ENCODE results near the gene TSPAN5.
A peak's percentile ranks its signal among the peaks of the same experiment; 100 is the strongest.

TSPAN5 gene

GRCh38 chr4:98643755-98644154 is 14.7 kb downstream of the TSPAN5 start:
- DNase-seq (ENCODE audit: low read depth, low spot score), result no peak

GRCh38 chr4:98642991-98643426 is 15.4 kb downstream of the TSPAN5 start:
- DNase-seq (ENCODE audit: low read depth, low spot score), result no peak

- DNase-seq (ENCODE audit: low read depth, low spot score), result no peak
Measured at GRCh38 chr4:98641906-98642668, 16.3 kb downstream of the TSPAN5 start.

DNA sequence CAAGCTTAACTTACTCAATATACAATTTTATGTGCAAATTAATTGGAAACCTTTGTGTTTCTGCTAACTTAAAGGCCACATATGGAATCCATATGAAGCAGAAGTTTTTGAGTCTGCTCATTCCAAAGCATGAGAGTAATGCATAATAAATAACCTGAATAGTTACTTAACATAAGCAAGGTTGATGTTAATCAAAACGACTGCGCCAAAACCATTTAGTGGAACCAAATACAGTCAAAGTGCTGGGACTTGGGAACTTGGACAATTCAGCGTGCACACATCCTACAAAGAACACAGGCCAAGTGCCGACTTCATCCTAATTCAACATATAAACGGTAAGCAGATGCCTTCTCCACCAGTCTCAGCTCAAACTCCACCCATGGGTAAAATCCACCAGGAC is 17.0 kb downstream of the TSPAN5 start:
- no peak for DNase-seq (ENCODE audit: low read depth, low spot score)

- no peak for DNase-seq (ENCODE audit: low read depth, low spot score)
Measured at GRCh38 chr4:98639523-98639922, 18.9 kb downstream of the TSPAN5 start.

DNA sequence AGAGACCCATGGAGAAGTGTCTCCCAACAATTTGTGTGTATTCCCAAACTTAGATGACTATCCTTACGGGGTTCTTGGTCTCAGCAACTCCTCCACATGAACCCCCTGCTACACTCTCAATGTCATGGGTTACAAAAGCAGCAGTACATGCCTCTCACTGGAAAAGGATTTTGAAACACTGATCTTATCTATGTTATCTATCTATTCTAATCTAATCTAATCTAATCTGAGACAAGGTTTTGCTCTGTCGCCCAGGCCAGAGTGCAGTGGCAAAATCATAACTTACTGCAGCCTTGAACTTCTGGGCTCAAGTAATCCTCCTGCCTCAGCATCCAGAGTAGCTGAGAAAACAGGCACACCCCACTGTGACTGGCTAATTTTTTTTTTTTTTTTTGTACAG is 19.3 kb downstream of the TSPAN5 start:
- DNase-seq (ENCODE audit: low read depth, low spot score), result no peak

DNA sequence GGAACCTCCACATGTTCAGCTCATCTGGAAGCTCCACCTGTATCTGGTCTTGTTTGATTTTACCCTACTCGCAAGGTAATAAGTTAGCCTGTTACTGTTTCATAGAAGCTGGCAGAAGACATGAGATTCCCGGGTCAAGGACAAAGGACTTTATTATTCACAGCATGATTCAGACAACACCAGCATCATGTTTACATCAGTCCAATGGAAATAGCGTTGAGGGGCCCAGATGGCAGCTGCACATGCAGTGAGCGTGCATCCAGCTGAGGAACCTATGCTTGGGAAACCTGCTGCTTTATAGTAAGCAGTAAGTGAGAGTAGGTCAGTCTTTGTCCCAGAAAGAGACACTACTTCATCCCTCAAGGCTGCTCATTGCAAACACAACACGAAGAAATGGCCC is 19.8 kb downstream of the TSPAN5 start:
- DNase-seq (ENCODE audit: low read depth, low spot score), result no peak

DNA sequence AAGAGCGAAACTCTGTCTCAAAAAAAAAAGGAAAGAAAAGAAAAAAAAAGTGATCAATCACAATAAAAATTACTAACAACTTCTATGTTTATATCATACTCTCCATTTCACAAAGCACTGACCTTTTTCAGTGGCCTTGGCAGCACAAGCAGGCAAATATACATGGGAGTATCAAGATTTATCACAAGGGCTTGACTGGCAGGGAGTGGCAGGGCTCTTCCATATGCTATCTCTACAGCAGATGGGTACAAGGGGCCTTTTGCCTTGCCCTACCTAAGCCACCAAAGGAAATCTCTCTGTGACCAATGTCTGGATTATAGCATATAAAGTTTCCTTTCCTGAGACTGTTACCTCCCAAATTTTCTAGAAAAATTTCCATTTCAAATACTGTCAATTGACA is 24.4 kb downstream of the TSPAN5 start:
- DNase-seq (ENCODE audit: low read depth, low spot score), result no peak

GRCh38 chr4:98633159-98633558 is 25.3 kb downstream of the TSPAN5 start:
- no peak for DNase-seq (ENCODE audit: low read depth, low spot score)

DNA sequence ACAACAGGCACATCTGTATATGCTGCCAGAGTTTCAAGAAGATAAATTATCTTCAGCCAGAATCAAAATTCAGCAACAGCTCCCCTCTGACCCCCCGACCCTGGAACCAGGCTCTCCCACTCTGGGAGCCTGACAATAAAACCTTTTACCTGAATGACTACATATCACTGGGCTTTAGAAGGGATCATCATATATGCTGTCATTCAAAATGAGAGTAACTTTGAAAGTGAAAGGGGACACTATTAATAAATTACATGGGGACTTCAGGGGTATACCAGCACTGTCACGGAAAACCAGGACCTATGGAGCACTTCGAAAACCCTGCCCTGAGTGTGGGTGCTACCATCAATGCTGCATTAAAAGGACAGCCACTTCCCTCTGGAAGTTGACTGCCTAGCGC is 26.2 kb downstream of the TSPAN5 start:
- no peak for DNase-seq (ENCODE audit: low read depth, low spot score)

DNA sequence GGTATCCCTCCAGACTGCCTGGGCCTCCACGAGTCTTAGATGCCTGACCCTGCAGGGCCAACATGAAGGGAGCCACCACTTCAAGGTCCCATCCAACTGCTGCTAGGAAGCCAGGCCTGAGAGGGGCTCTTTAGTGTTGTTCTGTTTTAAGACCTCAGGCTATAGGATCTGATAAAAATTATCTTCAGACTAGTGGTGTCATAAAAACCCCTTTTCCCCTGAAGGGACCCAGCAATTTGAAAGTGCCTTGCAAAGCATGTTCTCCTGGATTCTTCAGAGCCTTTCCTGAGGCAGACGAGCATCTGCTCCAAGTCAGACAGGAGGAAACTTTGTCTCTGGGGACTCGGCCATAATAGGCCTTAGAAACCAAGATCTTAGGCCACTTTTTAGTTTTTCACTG is 26.9 kb downstream of the TSPAN5 start:
- DNase-seq (ENCODE audit: low read depth, low spot score), result no peak

DNA sequence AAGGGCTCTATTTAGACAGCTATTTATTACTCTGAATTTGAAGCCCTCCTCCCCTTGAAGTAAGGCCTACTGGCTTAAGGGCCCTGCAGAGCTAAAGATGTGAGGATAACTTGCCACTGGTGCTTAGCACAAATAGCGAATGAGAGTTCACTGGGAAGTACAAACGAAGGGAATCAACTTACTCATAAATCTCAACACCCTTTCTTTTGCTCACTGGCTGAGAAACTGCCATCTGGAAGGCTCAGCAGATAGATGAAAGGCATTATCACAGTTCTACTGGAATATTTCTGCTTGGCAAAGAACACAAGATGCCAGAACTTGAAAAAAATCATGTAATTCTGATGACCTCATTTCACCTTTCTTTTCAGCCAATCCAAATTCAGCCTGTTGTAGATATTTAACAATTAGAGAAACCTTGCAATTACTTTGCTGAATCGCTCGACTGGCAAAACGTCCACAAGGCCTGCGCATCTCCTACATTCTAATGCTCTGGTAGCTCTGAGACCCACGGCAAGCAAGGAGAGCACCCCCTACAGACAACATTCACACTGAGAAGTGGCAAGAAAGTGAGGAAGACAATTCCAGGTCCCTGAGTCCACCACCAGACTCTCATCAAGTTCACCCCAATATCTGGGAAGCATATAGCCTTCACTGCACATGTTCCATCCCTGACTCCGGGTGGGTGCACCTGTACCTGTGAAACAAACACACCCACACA is 27.5 kb downstream of the TSPAN5 start:
- DNase-seq (ENCODE audit: low read depth, low spot score), result no peak

DNA sequence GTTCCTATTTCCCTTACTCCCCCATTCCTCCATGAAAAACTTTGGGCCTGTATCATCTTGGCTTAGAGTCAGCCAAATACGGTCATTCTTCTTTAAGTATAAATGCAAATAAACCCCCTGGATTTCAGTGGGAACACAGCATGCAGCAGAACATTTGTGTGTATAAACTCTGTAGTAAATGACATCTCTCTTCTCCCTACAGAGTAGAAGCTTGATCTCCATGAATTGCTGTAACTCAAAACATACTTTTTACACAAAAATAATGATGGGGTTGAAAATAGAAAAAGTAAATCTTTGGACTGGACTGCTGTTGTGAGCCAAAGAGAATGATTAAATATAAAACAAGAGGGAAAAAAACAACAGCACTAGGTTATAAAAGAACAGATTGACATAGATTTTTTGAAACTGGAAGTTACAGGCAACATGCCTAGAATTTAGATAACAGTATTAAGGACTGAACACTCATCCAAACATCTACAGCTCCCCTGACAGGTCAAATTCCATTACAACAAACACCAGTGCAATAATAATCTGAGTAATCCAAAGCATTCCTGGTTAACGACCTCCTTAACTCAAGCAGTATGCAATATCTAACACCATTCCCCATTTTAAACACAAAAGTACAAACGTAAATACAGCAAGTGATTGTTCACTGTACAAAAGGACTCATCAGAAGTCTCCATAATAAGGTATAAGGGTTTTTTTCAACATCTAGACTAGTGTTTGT is 30.7 kb downstream of the TSPAN5 start:
- DNase-seq (ENCODE audit: low read depth, low spot score), result peak; percentile 62

DNA sequence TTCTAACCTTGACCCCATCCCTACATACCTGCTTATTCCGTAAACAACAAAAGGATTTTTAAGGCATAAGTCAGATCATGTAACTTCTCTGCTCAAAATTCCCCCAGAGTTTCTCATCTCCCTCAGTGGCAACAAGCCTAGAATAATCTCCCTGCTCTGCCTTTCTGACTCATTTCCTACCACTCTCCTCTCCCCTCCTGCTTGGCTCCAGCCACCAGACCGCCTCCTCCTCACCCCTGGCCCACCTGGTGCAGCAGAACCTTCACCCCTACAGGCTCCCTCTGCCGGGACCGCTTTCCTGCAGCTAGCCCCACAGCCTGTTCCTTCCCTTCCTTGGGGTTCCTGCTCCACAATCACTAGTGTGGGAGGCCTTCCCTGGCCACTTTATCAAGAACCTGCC is 32.1 kb downstream of the TSPAN5 start:
- peak; percentile 69 for DNase-seq (ENCODE audit: low read depth, low spot score)

GRCh38 chr4:98625920-98626319 is 32.5 kb downstream of the TSPAN5 start:
- DNase-seq (ENCODE audit: low read depth, low spot score), result no peak

- DNase-seq (ENCODE audit: low read depth, low spot score), result no peak
Measured at GRCh38 chr4:98625399-98625798, 33.0 kb downstream of the TSPAN5 start.

DNA sequence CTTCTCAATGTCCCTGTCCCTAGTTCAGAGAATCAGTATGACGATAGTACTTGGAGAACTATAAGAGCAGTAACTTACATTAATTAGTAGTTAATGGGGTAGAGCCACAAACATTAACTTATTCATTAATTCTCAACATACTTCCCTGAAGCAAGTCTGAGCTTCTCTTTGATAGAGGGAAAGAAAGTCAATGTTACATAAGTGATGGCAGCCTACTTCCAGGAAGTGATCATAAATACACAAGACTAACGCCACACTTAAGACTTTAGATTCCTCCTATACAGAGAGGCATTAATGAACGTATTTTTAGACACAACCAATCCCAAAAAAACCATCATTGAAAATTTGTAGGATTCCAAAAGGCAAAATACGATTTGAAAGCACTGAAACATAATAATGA is 33.8 kb downstream of the TSPAN5 start:
- no peak for DNase-seq (ENCODE audit: low read depth, low spot score)

DNA sequence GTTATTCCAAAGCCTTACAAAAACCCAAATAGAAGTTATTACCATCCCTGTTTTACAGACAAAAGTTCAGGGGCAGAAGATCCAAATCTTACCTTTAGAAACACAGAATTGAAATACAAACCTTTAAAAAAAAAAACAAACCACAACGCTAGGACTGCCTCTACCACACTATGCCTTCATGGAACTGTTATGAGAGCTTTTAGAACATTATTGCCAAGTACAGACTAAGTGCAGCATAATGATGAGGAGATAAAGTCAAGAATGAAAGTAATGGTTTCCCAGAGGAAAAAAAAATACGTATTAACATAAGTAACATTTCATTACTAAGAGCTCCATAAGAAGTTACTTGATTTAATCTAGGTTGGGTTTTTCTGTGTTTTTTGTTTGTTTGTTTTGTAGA is 34.3 kb downstream of the TSPAN5 start:
- no peak for DNase-seq (ENCODE audit: low read depth, low spot score)

DNA sequence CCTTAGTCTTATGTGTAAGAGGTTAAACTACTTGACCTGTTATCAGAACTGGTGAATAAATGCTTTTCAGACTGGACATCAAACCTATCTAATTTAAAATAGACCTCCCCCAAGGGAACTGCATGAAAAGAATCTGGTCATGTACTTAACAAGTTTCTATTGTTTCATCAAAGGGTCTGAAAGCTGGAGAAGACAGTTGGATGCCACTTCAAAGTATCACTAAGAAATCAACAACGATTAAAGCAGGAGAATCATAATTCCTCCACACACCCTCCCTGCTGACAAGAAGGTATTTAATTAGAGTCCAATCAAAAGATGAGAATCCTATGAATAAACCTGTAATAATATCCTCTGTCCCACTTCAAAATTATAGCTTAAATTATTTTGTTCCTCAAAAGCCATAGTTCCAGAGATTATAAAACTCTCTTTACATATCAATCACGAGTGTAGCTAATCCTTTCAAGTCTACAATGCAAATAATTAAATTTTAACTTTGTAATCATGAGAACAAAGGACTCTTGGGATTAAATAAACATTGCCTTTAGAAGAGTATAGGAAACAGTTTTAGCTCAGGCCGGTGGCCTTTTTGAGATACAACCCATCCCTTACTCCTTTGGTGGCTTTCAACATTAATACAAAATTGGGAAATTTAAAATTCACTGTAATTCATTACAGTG is 35.1 kb downstream of the TSPAN5 start:
- DNase-seq (ENCODE audit: low read depth, low spot score), result no peak

DNA sequence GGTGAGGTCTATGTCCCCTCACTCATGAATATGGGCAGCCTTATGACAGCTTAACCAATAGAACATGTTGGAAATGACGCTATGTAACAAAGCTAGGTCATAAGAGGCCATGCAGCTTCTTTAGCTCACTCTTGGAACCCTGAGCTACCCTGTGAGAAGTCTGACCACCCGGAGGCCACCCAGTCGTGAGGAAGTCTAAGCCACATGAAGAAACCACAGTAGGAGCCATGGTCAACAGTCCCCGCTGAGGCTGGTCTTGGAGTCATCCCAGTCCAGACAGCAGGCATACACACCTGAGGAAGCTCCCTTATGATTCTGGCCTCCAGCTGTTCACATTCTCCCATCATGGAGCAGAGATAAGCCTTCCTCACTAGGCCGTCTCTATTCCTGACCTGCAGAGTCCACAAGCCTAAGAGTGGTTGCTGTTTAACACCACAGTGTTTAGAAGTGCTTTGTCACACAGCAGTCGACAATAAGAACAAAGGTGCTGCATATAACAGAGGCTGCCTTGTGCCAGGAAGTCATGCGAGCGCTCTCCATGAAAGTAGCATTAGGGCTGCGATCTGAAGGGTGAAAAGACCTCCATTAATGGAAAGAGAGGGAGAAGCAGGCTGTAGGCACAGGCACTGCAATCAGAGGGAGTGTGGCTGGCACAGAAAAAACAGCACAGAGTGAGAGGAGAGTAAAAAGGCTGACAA is 38.2 kb downstream of the TSPAN5 start:
- DNase-seq (ENCODE audit: low read depth, low spot score), result no peak

GRCh38 chr4:98619180-98619579 is 39.2 kb downstream of the TSPAN5 start:
- no peak for DNase-seq (ENCODE audit: low read depth, low spot score)
